GM18519 (cell line): ENCODE data around the gene SDC3.
"Not testable (repeated sequence)": the region's sequence is repeated elsewhere in the genome, so short reads cannot be mapped to it uniquely, and the experiment has no call there.

Experiments used
- ATAC-seq: cut with Tn5 transposase; IDR thresholded peaks from one replicate; pipeline ENCODE4 v1.9.1; 2021; ENCODE audit warnings: mild to moderate bottlenecking, moderate library complexity; ENCODE audit not compliant: unreplicated experiment, low FRiP score

The SDC3 gene

GRCh38 chr1:30879126-30879786, 29.3 kb downstream of the SDC3 start:
- no peak for ATAC-seq

- no peak for ATAC-seq
Observed at GRCh38 chr1:30878559-30878958, 30.0 kb downstream of the SDC3 start.

- ATAC-seq = no peak
Observed at GRCh38 chr1:30878016-30878415, 30.5 kb downstream of the SDC3 start.

GRCh38 chr1:30877205-30877912, 31.2 kb downstream of the SDC3 start:
- no peak for ATAC-seq

- ATAC-seq = no peak
Observed at GRCh38 chr1:30876451-30877204, 31.9 kb downstream of the SDC3 start.

GRCh38 chr1:30875916-30876315, 32.6 kb downstream of the SDC3 start:
- ATAC-seq = no peak

- ATAC-seq = no peak
Observed at GRCh38 chr1:30875197-30875596, 33.4 kb downstream of the SDC3 start.

- no peak for ATAC-seq
Observed at GRCh38 chr1:30874176-30874575, 34.4 kb downstream of the SDC3 start.

- ATAC-seq = no peak
Observed at GRCh38 chr1:30872948-30873263, 35.7 kb downstream of the SDC3 start.

- ATAC-seq = no peak
Observed at GRCh38 chr1:30872033-30872947, 36.3 kb downstream of the SDC3 start.

GRCh38 chr1:30871276-30871871, 37.2 kb downstream of the SDC3 start:
- ATAC-seq = no peak

- ATAC-seq = no peak
Observed at GRCh38 chr1:30870656-30871055, 37.9 kb downstream of the SDC3 start.

- ATAC-seq = no peak
Observed at GRCh38 chr1:30870035-30870434, 38.5 kb downstream of the SDC3 start.

GRCh38 chr1:30868833-30869435, 39.6 kb downstream of the SDC3 start:
- ATAC-seq = no peak

GRCh38 chr1:30868057-30868456, 40.5 kb downstream of the SDC3 start:
- ATAC-seq = not testable (repeated sequence)

- no peak for ATAC-seq
Observed at GRCh38 chr1:30867537-30867936, 41.0 kb downstream of the SDC3 start.

- ATAC-seq = no peak
Observed at GRCh38 chr1:30866594-30866993, 42.0 kb downstream of the SDC3 start.

- ATAC-seq = no peak
Observed at GRCh38 chr1:30864681-30865080, 43.9 kb downstream of the SDC3 start.

GRCh38 chr1:30863858-30864604, 44.5 kb downstream of the SDC3 start:
- no peak for ATAC-seq
